Measurements from ENCODE around the gene BCL2.
"Not testable (repeated sequence)": the region's sequence is repeated elsewhere in the genome, so short reads cannot be mapped to it uniquely, and the experiment has no call there.

The BCL2 gene

DNA sequence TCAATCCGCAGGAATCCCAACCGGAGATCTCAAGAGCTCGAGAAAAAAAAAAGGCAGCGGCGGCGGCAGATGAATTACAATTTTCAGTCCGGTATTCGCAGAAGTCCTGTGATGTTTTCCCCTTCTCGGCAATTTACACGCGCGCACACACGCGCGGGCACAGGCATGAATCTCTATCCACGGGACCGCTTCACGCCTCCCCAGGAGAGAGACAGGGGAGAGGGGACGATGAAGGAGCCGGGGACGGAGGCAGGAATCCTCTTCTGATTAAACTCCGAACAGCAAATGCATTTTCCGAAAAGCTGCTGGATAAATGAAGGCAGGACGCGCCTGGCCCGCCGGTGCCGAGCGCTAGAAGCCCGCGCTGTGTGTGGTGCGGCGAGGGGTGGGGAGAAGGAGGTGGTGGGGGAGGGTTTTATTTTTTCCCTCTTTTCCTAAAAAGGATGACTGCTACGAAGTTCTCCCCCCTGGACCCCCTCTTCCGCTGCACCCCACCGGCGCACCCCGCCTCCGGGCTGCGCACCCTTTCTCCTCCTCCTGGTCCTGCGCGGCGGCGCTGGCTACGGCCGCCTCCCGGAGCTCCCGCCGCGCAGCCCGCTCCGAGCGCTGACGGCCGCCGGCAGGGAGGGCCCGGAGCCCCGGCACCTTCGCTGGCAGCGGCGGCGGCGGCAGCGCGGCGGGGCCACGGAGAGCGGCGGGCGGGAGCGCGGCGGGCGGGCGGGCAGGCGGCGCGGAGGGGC is at the start of gene BCL2:
BCL2 (minus strand) TSS at position 387 of the 740 bp plus-strand sequence.
- peak in 1 of 3 donors; percentile 51 for DNase-seq (ENCODE audit: low read depth in 3 of 3)

DNA sequence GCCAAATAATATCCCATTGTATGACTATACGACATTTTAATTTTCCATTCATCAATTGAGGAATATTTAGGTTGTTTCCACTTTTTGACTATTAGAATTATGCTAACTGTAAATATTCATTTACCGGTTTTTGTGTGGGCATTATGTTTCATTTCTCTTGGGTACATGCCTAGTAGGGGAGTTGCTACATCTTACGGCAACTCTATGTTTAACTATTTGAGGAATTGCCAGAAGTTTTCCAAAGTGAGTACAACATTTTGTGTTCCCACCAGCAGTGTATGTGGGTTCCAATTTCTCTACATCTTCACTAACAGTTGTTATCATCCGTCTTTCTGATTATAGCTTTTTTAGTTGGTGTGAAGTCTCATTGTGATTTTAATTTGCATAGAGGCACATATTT is 49.0 kb upstream of the BCL2 start:
- no peak for DNase-seq (ENCODE audit: low read depth in 3 of 3)

DNA sequence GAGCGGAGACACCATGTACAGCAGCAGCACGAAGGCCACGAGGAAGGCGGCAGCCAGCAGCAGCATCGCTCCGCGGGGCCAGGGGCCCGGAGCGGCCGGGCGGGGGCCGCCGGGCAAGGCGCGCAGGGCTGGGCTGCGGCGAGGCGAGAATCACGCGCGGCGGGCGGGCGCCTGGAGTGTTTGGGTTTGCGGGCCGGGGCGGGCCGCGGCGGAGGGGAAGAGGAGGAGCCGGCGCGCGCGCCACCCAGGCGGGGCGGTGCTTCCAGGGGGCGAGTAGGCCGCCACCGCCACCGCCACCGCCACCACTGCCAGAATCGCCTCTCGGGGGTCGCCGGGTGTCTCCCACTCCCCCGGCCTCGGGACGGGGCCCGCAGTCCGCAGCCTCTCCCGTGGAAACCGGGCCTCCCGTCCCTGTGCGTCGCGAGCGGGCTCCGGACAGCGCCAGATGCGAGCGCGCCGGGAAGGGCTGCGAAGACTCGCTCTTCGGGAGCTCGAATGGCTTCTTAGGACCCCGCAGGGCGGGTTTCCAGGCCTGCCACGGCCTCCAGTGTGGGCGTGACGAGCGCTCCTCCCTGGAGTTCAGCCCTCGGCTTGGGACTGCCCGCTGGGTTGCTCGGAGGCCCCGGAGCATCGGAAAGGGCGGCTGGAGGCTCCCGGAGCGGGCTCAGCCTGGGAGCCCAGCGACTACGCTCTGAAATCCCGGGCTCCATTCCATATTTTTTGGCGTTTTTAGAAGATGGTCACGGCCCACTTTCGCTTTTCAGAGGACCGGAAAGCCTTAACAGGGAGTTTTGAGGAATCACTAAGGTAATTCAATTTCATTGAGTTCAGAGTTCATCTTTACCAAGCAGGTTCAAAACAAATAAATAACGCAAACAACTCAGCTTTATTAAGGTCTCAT is 47.7 kb upstream of the BCL2 start, which contains the start of gene KDSR:
KDSR (minus strand) TSS at position 154 of the 901 bp plus-strand sequence; CDS start at position 66, 88 bp downstream.
- peak; percentile 71 to 80 (median 74) for DNase-seq (ENCODE audit: low read depth in 3 of 3)

- peak; percentile 38 to 64 (median 47) for DNase-seq (ENCODE audit: low read depth in 3 of 3)
Measured at GRCh38 chr18:63366213-63367052, 46.9 kb upstream of the BCL2 start.

DNA sequence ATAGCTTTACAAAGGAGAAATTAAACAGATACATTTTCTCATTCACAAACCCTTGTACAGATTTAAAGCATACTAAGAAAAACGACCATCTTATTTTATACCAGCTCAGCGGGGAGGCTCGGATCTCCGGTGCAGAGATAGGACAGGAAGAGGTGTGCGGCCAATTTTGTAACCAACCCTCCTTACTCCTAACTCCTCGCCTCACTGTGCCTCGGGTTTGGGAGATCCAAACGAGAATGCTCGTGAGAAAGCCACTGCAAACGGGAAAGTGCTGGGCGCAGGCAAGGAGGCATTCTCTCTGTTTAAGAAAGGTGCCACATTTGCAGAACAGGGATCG is 46.3 kb upstream of the BCL2 start:
- peak in 1 of 3 donors; percentile 8 for DNase-seq (ENCODE audit: low read depth in 3 of 3)

- DNase-seq (ENCODE audit: low read depth in 3 of 3), result no peak
Measured at GRCh38 chr18:63363951-63364350, 44.4 kb upstream of the BCL2 start.

GRCh38 chr18:63363420-63363819 is 43.9 kb upstream of the BCL2 start:
- DNase-seq (ENCODE audit: low read depth in 3 of 3), result not testable (repeated sequence)

- no peak for DNase-seq (ENCODE audit: low read depth in 3 of 3)
Measured at GRCh38 chr18:63356272-63356896, 36.8 kb upstream of the BCL2 start.

- DNase-seq (ENCODE audit: low read depth in 3 of 3), result no peak
Measured at GRCh38 chr18:63350230-63350629, 30.7 kb upstream of the BCL2 start.

GRCh38 chr18:63348508-63349136 is 29.1 kb upstream of the BCL2 start:
- DNase-seq (ENCODE audit: low read depth in 3 of 3), result no peak

DNA sequence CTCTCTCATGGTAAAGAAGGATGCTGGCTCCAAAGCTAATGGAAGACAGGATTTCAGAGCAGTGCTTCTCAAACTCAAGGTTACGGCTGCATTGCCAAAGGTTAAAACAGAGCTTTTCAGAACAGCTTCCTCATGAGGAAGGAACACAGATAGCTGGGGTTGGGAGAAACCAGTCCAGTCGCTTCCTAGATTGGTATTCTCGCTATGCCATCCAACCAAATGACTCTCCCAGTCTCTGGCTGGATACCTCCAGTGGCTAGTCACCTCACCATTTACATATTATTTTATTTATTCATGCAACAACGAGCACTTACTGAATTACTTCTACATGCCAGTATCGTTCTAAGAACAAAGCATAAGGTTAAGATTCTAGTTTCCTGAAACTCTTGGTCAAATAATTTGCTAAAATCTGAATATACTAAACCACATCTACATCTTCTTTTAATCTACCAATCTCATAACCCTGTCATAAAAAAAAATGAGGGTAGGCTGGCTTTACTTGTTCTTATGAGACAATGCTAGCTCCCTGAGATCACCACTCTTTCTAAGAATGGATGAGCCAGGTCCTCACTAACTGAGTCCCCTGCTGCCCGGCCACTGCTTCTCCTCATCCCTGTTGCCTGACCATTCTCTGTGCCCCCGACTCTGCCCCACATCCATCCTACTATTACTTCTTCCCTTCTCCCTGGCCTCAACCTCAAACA is 27.1 kb upstream of the BCL2 start:
- no peak for DNase-seq (ENCODE audit: low read depth in 3 of 3)

GRCh38 chr18:63346031-63346430 is 26.5 kb upstream of the BCL2 start:
- no peak for DNase-seq (ENCODE audit: low read depth in 3 of 3)

DNA sequence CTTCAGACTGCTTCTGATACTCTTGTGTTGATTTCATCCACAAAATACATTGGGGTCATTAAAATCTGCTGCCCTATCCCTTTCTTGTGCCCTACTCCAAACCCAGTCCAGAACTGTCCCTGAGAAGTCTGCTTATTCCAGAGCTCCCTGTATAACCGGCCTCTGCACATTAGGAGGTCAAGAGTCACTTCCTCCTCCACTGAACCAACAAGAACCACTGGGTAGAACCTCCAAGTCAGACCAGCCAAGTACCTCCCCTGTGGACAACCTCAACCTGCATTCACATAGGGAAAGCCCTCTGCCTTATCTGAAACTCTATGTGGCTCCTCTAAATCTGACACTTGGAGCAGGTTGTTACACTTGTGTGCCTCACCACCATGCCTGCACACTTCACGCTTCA is 25.3 kb upstream of the BCL2 start:
- no peak for DNase-seq (ENCODE audit: low read depth in 3 of 3)

GRCh38 chr18:63344263-63344662 is 24.7 kb upstream of the BCL2 start:
- DNase-seq (ENCODE audit: low read depth in 3 of 3), result no peak

- no peak for DNase-seq (ENCODE audit: low read depth in 3 of 3)
Measured at GRCh38 chr18:63342206-63342605, 22.6 kb upstream of the BCL2 start.

DNA sequence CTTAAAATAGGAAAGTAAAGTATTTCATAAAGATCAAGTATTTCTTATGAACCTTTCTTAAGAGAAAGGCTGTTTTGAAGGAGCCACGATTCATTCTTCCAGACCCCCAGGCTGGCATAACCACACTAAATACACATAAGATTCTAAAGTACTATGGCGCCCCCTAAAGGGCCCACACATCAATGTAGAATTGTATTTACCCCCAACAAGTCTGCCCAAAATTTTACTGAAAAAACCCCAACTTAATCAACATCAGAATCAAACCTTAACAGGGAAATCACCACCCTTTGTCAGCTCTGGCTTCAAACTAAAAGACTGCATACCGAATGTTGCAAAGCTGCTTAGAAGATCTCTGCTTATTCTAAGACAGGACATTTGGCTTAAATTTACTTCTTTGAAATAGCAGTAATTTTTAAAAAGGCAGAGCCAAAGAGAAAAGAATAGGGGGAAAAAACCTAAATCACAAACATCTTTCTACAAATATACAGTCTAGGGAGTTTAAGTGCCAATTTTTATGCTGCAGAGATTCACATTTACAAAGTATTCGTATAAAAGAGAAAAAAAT is 20.4 kb upstream of the BCL2 start:
- DNase-seq (ENCODE audit: low read depth in 3 of 3), result peak in 1 of 3 donors; percentile 28

DNA sequence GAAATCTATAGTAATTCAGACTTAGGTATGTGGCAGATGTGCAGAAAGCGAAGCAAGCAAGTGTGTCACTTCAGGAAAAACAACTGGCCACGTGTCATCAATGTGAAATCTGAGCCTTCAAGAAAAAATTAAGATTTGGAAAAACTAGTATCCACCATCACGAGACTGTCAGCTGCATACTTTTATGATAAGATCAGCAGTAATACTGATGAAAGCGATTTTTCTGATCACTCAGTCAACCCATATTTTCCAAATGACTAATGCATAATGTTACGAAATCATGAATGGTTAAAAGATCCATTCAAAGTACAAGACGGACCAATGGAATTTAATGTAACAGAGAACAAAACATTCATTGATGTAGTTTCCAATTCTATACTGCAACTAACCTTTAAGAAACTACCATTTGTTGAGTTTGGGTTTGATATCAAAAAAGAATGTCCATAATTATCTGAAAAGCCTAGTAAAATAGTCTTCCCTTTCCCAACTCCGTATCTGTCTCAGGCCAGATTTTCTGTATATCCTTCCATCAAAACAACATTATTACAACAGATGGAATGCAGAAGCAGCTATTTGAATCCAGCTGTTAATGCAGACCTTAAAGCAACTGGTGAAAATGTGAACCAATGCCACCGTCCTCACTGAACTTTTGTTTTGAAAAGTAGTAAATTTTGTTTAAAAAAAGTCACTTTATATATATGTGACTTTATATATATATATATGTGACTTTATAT is 17.0 kb upstream of the BCL2 start:
- DNase-seq (ENCODE audit: low read depth in 3 of 3), result no peak

GRCh38 chr18:63331105-63331504 is 11.5 kb upstream of the BCL2 start:
- DNase-seq (ENCODE audit: low read depth in 3 of 3), result no peak

DNA sequence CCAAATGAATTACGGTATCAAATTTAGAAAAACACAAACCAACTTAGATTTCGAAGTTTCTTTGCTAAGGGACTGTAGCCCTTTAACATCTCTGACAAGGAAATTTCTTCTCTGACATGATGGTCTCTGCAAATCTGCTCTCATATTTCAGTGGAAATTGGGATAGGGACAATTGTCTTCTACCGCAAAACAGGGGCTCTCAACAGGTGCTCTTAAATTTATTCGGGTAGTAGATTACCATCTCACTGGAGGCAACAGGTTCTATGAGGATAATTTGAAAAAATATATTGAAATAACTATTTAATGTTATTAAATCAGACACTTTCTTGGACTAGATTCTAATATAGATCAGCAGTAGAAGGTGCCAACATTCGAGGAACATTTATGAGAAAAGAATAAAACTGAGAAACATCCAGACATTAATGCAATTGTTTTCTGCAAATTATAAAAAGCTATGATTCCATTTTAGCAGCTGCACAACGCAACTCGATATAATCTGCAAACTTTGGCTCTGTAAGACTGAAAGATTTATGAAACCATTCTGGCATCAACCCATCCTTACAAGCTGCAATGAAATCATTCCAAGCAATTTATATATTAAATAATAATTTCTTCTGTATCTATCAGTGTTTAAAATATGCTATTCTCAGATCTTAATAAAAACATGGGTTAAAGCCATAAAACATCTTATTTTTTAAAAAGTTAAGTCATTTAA is 10.0 kb upstream of the BCL2 start:
- DNase-seq (ENCODE audit: low read depth in 3 of 3), result no peak

Data from stimulated activated CD4-positive, alpha-beta T cell treated with anti-CD3 and anti-CD28 coated beads, TNF-alpha, amount 100 ng/mL, for 48 hours (primary cell).